LHCN-M2 (cell line): ENCODE measurements around the gene FAH. TPM values are rescaled to one million over a fixed set of nuclear protein-coding genes. Genes with fewer than 3 reads are reported as not detected.

Experiments
- DNase-seq: peaks from one replicate; pipeline ENCODE4 v3.0.0-alpha.2; 2012; ENCODE audit warnings: low read depth
- total RNA-seq: library from RNA; depleted of rRNA; stranded (reverse); fragments of >200 nt; gene quantifications from 2 replicates; pipeline ENCODE4 v1.2.3, GENCODE V29; 2014

Gene FAH
- total RNA-seq, 1 experiment from 2014 or later, result 30.1 TPM

DNA sequence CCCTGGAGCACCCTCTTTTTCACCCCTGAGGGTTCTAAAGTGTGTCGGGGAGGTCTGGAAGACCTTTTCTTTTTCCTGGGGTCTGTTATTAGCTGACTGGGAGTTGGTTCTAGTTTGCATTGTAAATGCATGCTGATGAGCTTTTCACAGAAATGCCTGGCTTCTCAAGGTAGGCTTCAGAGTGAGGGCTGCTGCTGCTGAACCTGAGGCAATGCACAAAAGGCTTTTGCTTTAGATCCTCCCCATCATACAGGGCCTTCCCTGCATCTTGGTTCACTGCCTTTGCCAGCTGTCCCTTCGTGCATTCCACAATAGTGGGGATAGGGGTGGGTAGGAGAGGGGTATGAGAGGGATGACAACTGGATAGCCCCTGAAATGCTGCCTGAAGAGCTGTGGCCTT, 46.6 kb downstream of the FAH start:
- no peak for DNase-seq

DNA sequence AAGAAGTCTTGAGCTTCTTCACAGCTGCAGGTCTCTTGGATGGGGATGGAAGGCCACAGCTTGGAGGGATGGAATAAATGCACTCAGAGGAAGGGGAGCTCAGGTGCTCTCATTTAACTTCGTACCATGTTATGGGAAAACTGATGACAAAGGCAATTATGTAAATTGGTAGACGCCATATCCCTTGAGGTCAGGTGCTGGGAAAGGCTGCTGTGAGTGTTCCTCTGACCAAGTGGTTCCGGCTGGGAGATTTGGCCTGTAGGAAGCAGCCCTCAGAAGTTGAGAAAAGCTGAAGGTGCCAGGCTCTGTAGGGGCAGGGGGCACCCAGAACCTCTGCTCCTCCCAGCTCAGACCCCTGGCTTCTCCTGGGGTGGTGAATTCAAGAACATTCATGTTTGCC, 47.1 kb downstream of the FAH start:
- no peak for DNase-seq

DNA sequence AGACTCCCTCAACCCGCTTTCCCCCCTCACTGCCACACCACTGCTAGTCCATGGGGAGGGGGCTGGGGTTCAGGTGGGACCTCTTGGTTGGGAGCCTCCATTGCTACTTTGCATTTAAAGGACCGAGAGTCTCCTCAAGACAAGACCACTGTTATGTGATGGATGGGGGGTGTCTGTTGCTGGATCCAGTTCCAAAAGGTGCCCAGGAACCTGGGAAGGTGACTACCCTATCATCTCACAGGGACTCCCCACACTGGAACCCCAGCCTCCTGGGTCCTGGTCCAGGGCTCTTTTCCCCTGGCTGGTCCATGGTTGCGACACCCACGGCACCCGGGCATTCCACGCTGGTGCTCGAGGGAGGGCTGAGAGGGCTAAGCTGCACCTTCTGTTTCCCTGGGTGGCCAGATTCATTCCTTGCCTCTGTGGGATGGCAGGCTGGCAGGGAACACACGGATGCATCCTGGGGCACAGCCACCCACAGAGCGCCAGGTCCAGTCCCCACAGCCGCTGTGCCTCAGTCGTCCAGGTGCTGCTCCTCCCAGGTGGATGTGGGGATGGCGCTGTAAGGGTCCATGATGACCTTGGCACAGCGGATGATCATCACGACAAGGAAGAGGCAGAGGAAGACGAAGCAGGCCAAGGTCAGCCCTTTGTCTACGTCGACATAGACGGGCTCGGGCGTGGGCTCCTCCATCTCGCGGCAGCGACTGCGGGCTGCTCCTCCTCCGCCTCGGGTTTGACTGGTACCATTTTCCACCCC, 48.6 kb downstream of the FAH start:
- no peak for DNase-seq

DNA sequence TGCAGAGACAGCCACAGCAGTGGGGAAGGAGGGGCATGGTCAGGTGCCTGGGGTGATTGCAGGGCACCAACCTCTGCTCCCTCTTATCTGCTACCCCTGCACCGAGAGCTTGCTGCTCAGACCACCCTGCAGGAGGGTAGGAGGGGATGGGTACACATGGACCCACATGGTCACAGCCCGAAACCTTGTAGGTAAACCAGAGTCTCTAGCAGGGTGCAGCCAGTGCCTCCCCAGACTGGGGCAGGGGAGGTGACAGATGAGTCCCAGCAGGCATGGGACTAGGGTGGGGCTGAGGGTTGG, 49.2 kb downstream of the FAH start:
- DNase-seq, result no peak

DNA sequence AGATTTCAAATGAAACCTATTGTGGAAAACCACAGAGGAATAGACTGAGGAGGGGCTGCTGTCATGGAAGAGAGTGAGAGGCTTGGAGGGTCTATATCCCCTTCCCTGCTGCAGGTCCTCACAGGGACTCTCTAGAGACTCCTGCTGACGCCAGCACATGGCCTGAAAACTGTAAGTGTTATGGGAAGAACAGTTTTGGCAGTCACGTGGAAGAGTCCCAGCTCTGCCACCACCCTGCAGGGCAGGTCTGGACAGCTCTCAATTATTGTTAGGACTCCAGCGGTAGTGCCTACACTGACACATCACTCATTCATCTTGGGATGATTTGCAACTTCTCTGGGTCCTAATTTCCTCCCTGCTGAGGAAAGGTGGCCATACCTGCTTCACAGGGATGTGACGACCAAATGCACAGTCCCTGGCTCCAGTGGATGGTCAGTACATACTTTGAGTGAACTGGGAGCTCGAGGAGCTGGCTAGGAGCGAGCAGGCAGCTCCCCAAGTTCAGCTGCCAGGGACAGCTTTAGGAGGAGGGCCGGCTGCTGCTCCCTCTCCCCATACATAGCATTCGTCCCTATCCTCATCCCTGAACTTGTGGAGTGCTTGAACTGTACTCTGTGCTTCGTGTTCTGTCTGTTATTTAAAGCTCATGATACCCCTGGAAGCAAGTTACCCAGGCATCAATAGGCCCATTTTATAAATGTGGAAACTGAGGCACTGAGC, 50.0 kb downstream of the FAH start:
- DNase-seq, result no peak

DNA sequence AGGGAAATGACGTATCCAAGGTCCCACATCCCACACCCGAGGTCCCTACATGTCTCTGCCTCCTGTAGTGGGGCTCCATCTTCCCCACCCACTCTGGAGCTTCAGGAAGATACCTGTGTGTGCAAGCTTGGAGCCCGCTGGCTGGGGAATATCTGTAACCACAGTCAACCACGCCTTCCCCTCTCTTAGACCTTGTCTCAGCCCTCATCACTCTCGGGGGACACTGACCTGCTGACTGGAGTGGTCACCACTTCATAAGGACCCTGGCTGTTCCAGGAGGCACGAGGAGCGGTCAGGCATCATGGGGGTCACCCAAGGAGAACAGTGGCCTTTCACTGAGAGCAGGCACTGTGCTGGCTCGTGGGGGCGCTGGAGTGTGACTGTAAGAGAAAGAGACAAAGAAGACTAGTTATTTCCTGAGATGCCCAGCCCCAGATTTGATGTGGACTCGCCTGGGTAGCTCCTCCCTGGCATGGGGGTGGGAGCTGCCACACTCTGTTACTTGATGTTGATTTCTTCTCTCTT, 50.6 kb downstream of the FAH start:
- no peak for DNase-seq

DNA sequence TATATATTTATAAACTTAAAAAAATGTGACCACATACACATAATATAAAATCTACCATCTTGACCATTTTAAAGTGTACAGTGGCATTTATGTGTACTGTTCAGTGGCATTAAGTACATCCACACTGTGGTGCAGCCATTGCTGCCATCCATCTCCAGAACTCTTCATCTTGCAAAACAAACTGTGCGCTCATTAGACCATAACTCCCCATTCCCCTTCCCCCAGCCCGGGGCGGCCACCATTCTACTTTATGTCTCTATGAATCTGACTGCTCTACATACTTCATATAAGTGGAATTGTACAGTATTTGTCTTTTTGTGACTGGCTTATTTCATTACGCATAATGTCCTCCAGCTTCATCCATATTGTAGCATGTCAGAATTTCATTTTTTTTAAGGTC, 51.4 kb downstream of the FAH start:
- DNase-seq, result no peak

DNA sequence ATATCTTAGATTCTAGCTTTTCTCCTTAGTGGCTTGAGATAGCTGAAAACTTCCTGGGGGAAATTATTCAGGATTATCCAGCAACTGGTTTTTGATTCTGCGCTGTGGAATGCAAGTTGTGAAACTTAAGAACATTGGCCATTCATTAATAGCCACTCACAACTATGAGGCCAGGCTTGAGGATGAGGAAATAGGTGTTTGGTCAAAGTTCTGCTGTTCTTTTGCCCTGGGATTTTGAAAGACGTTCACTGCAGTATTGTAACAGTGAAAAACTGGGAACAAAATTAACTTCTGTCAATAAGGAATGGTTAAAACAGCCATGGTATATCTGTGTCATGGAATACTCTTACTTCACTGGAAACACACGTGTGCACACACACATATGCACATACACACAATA, 55.1 kb downstream of the FAH start:
- DNase-seq, result peak; percentile 6

DNA sequence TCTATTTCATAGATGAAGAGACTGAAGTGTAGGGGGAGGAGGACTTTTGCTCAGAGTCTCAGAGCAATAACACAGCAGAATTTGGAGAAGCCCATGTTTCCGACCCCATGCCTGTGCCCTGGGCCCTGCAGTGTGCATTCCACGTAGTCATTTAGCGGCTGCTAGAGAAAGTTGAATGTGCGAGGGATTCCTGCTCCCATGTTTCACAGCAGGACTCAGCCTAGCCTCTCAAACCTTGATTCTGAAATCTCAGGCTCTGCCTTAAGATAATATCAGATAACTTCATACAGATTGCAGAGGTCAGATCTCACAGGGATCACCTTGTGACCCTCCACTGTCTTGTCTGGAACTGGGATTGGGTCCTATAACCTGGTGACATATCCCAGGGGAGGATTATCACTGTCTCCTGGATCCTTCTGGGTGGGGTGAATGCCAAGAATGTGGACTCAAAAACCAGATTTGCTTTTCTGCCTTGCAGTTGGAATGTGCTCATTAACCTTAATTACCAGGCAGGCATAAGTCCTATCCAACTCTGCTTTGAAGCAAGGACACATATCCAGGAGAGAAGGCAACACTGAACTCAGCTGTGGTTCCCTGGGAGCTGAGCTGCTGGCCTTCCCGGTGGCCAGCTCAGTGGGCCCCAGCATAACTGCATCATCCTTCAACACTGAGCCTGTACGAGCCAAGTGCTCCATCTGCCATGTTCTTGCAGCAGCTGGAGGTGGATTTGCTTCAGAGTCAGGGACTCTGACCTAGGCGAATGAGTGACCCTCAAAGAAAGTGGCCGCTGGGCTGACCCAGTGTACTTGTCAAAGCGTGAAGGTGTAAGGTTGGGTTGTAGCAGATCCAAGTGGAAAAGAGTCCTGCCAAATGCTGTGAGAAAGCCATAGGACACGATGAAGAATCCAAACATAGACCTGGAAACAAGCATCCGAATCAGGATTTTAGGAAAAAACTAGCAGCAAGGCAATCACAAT, 56.2 kb downstream of the FAH start:
- no peak for DNase-seq

DNA sequence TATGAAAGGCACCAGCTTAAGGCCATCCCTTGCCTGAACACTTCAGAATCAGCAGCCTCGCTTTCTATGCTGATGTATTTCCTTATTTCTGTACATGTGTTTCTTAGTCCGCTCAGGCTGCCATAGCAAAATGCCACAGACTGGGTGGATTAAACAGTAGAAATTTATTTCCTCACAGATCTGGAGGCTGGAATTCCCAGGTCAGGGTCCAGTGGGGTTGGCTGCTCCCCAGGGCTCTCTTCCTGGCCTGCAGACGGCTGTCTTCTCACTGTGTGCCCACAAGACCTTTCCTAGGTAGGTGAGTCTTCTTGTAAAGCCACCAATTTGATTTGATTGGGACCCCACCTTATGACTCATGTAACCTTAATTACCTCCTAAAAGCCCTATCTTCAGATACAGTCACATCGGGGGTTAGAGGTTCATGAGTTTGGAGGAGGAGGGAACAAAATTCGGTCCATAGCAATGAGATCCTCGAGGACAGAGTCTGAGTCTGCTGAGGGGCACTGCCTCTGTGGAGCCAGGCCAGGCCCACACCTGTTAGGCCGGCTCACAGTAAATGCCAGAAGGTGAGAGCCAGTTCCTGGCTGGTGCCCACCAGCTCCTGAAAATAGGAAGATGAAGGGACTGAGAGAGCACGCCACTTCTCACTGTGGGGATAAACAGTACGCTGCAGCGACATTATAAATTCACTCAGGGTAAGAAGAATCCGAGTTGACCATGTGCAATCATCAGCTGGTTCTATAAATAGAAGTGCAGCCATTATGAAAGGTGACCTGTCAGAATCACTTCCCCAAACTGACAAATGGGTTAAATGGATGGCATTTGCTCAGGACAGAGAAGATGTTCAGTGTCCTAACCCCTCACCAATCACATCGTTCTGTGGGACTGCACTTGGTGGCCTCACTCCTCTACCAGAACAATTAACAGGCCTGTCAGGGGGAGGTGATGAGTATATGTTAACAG, 58.1 kb downstream of the FAH start:
- no peak for DNase-seq

DNA sequence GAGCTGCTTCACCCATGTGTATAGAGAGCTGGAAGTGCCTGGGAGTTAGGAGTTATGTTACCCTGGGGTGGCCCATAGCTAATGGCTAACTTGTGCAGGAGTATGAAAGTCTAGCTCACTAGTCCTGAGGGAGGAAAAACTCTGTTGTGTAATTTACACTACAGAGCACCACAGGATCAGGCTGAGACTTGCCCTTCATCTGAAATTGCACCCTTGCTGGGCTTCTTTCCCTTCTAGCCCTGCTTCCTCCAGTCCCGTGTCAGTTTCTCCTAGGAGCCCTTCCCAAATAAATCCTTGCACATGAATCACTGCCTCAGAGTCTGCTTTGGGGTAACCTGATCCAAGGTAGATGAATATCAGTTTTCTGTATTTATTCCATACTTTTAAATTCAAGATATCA, 59.2 kb downstream of the FAH start:
- no peak for DNase-seq

DNA sequence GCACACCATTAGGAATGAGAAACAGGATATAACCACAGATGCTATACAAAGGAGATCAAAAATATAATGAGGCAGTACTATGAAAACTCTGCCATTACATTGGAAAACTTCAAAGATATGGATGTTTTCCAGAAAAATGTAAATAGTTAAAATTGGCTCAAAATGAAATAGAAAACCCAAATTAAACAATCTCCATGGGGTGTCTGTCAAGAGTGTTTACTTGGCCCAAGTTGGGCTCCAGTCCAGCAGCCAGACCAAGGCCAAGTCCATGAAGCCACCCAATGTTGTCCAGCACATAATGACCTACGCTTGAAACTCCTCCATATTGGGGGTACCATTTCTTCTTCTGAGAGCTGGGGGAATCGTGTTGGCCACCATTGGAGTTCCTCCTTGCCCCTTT, 62.1 kb downstream of the FAH start:
- DNase-seq, result no peak

DNA sequence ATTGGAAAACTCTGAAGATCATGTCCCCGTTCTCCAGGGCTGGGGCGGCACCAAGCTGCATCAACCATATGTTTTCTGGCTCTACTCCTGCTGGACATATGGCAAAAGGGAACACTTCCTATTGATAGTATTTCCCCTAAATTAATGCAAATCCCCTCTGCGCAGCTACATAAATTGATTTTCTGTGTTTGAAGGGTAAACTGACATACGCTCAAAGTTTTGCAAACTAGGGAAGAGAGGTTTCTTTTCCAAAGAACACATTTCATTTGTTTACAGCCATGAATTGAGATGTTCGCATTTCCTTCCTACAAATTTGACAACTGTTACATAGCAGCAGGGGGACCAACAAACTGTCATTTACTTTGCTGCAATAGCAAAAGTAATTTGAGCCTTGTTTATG, 63.3 kb downstream of the FAH start:
- DNase-seq, result no peak

DNA sequence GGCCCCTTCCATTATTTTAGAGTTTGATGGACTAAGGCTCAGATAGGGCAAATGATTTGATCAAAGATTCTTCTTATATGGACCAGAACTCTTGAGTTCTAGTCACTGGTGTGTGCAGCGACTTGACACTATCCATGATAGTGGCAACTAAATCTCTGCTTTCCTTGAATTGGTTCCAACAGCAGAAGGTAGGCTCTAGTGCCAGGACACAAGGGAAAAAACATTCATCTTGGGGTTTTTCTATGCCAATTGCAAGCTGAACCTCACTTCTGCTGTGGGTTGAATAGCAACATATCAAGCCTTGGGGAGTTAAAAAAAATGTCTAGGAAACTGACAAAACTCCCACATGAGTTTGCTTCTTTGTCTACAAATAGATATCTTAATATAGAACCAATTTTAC, 64.1 kb downstream of the FAH start:
- no peak for DNase-seq

DNA sequence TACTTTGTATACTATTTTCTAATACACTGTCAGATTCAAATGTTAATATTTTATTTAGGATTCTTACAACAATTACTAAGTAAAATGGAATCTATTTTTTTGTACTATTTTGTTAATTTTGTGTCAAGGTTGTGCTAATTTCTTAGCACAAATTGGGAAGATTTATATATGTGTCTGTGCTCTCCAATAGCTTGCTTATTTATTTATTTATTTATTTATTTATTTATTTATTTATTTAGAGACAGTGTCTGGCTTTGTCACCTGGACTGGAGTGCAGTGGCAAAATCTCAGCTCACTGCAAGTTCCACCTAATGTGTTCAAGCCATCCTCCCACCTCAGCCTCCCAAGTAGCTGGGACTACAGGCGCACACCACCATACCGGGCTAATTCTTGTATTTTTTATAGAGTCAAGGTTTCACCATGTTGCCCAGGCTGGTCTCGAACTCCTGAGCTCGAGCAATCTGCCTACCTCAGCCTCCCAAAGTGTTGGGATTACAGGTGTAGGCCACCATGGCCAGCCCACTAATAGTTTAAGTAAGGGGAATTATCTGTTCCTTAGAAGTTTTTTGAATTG, 64.6 kb downstream of the FAH start:
- no peak for DNase-seq

DNA sequence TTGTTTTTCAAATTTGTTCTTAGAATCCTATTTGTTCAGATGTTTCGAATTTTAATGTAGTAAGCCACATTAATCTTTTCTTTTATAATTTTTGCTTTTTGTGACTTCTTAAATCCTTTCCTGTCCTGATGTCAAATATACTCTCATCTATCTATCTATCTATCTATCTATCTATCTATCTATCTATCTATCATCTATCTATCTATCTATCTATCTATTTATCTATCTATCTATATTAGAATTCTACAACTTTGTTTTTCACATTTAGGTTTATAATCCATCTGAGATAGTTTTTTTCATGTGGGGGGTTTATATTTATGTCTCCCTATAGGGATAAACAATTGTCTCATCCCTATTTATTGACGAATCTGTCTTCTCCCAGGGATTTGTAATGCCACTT, 67.2 kb downstream of the FAH start:
- no peak for DNase-seq

DNA sequence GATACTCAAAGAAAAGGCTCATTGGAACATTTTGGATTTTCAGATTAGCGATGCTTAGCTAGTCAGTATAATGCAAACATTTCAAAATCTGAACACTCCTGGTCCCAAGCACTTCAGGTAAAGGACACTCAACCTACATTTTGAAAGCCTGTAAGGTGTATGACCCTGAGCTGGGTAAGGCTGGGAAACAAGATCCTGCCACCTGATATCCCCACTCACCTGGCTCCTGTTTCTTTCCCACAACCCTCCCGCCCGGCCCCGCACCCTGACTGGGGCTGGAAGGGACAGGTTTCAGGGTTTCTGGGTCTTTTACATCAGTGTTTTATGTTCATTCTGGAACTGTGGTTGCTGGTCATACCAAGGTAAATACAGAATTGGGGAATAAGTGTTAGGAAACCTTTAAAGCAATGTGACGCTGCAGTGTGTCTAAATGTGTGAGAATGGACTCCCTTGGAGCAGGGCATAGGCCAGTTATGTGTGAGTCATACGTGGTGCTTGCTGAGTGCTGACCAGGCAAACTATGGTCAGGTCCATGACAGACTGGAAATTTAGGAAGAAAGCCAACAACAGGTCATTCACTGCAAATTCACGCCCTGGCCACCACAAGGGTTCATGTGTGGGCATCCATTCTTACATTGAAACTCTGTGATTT, 76.3 kb downstream of the FAH start:
- peak; percentile 30 for DNase-seq

DNA sequence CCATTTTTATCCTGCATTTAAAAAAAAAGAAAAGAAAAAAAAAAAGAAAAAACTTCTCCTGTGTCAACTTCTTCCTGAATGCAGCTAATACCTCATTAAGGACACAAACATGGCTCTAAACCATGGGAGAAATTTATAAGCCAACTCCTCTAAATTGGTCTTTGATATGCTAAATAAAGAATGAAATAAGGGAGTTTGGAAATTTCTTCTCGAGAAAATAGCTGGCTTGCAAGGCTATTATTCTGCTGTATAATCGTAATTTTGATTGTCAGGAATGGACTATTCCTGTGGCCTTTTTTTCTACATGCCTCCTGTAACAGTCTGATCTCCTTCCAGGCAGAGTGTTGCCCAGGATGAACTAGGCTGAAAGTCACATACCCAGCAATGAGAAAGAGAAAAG, 78.6 kb downstream of the FAH start:
- DNase-seq, result no peak

DNA sequence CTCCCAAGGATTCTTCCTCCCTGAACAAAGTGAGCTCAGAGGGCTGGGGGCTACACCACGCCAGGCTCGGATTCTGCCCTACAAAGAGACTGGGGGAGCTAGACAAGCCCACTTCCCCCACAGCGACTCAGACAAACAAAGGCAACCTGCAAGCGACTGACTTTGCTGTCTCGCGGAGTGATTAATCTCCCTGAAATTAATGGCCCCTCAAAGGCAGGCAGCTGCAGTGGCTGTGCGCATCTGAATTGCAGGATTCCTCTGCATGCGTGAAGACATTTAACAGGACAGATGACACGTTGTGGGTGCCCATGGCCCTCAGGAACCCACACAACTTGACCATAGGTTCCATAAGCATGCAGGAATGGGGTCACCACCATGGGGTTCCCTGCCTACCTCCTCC, 80.8 kb downstream of the FAH start:
- no peak for DNase-seq

DNA sequence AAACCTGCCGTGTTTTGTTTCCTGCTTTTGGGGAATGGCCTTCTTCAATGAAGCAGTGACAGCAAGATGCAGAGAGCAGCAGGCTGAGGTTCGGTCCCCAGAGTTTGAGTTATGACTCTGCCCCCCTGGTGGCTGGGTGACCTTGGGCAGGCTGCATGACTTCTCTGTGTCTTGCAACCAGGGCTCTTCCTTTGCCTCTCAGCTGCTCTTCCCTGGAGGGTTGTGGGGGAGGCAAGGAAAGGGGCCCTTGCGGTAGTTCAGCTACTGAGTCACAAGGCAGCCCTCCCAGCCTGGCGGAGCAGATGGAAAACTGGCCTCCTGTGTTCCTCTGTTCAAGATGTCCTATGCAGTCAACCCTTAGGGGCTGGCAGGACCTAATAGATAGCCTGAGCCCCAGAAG, 82.1 kb downstream of the FAH start:
- DNase-seq, result peak; percentile 15
